ENCODE measurements around the gene PAN3. TPM values are rescaled to one million over a fixed set of nuclear protein-coding genes. Genes with fewer than 3 reads are reported as not detected.

Gene PAN3
- total RNA-seq, 2 experiments from 2014 or later: 56.9 to 59.5 TPM

DNA sequence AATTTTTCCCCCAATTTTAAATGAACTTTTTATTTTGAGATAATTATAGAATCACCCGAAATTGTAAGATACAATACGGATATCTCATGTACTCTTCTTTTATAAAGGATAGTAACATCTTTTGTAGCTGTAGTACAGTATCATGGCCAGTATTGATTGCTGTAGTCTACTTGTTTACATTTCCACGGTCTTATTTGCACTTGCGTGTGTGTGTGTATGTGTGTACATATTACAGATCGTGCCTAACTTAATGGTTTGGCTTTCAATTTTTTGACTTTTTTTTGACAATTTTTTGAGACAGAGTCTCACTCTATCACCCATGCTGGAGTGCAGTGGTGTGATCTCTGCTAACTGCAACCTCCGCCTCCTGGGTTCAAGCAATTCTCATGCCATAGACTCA, 6.7 kb downstream of the PAN3 start:
- intact Hi-C loops (cut with DNase I, micrococcal nuclease): loop anchor here in 1 of 2 experiments (10.0 kb wide), 1 partner anchor 140 kb away; no protein-coding TSS in a partner anchor
- Histone ChIP-seq H3K4me3 (ENCODE audit: low read length) (no peak overlapping the region), H3K9me3 (ENCODE audit: control insufficient read depth in 1 of 2, insufficient read depth in 1 of 2, low read length in 2 of 2) (no peaks in the 10 kb centered on the region), H3K27ac (ENCODE audit: low read depth in 1 of 2, low read length in 2 of 2) (no peak overlapping the region), H3K27me3 (ENCODE audit: control insufficient read depth in 1 of 2, insufficient read depth in 2 of 2, low read length in 2 of 2) (no peaks in the 10 kb centered on the region), H3K4me1 (ENCODE audit: insufficient read depth, low read length) (peaks cover 51% of the 10 kb centered on the region), H3K36me3 (ENCODE audit: insufficient read depth, low read length) (peaks cover 8% of the 10 kb centered on the region)
- Mint-ChIP-seq H3K27ac (no peak overlapping the region), H3K36me3 (ENCODE audit: low read depth) (peaks cover 27% of the 10 kb centered on the region), H3K4me3 (peak overlapping the region; percentile 42), H3K27me3 (no peaks in the 10 kb centered on the region), H3K9me3 (no peaks in the 10 kb centered on the region), H3K4me1 (ENCODE audit: low read depth) (peaks cover 91% of the 10 kb centered on the region)
- POLR2A ChIA-PET: no interaction called here
- DNase-seq: no peak
- TF ChIP-seq, protein P1, sequence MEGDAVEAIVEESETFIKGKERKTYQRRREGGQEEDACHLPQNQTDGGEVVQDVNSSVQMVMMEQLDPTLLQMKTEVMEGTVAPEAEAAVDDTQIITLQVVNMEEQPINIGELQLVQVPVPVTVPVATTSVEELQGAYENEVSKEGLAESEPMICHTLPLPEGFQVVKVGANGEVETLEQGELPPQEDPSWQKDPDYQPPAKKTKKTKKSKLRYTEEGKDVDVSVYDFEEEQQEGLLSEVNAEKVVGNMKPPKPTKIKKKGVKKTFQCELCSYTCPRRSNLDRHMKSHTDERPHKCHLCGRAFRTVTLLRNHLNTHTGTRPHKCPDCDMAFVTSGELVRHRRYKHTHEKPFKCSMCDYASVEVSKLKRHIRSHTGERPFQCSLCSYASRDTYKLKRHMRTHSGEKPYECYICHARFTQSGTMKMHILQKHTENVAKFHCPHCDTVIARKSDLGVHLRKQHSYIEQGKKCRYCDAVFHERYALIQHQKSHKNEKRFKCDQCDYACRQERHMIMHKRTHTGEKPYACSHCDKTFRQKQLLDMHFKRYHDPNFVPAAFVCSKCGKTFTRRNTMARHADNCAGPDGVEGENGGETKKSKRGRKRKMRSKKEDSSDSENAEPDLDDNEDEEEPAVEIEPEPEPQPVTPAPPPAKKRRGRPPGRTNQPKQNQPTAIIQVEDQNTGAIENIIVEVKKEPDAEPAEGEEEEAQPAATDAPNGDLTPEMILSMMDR (IDR thresholded peaks at IDR 0.05): no peak
- no peak for ATAC-seq (ENCODE audit: poor library complexity)
- CTCF ChIA-PET: no interaction called here

DNA sequence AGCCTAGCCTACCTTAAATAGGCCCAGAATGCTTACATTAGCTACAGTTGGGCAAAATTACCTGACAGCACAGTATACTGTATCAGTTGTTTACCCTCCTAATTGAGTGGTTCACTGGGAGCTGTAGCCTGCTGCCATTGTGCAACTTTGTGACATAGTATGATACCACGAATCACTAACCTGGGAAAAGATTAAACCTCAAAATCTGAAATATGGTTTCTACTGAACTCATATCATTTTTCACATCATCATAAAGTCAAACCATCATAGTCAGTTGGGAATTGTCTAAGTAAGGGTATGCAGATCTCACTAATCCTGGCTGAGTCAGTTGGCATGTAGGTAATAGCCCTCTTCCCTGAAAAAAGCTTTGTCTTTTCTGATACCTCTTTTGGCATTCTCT, 9.2 kb downstream of the PAN3 start:
- no peak overlapping the region for H3K27ac Mint-ChIP-seq
- no peak overlapping the region for H3K27ac ChIP-seq (ENCODE audit: low read depth in 1 of 2, low read length in 2 of 2)
- POLR2A ChIA-PET: interaction anchor here (1.0 to 1.3 kb wide), 3 partner anchors 8 to 10 kb away, joined by 3 to 6 read pairs (median 3); no protein-coding TSS in a partner anchor

DNA sequence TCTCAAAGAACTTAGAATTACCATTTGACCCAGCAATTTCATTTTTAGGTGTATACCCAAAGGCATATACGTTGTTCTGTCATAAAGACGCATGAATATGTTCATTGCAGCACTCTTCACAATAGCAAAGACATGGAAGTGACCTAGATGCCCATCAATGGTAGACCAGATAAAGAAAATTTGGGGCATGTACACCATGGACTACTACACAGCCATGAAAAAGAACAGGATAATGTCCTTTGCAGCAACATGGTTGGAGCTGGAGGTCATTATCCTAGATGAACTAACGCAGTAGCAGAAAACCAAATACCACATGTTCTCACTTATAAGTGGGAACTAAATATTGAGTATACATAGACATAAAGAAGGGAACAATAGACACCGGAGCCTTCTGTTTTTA, 20.7 kb downstream of the PAN3 start:
- no peaks in the 10 kb centered on the region for H3K27me3 ChIP-seq (ENCODE audit: control insufficient read depth in 1 of 2, insufficient read depth in 2 of 2, low read length in 2 of 2)
- Mint-ChIP-seq H3K27ac (no peak overlapping the region), H3K36me3 (ENCODE audit: low read depth) (peaks cover 50% of the 10 kb centered on the region), H3K9me3 (peaks cover 3% of the 10 kb centered on the region), H3K4me3 (no peak overlapping the region), H3K27me3 (no peaks in the 10 kb centered on the region), H3K4me1 (ENCODE audit: low read depth) (peaks cover 72% of the 10 kb centered on the region)
- ChIA-PET POLR2A (no interaction called here), CTCF (no interaction called here)
- ATAC-seq (ENCODE audit: poor library complexity) (no peak), DNase-seq (no peak)
- intact Hi-C loops (cut with DNase I, micrococcal nuclease): no loop called here
- H3K36me3 ChIP-seq (ENCODE audit: insufficient read depth, low read length): peaks cover 3% of the 10 kb centered on the region
- H3K9me3 ChIP-seq (ENCODE audit: control insufficient read depth in 1 of 2, insufficient read depth in 1 of 2, low read length in 2 of 2): no peaks in the 10 kb centered on the region
- TF ChIP-seq, protein P1 (IDR thresholded peaks at IDR 0.05): no peak
- H3K4me3 ChIP-seq (ENCODE audit: low read length): no peak overlapping the region
- peaks cover 9% of the 10 kb centered on the region for H3K4me1 ChIP-seq (ENCODE audit: insufficient read depth, low read length)
- H3K27ac ChIP-seq (ENCODE audit: low read depth in 1 of 2, low read length in 2 of 2): no peak overlapping the region

More for the DNA sequence above, 9.2 kb downstream of the PAN3 start:
- Histone ChIP-seq H3K27me3 (ENCODE audit: control insufficient read depth in 1 of 2, insufficient read depth in 2 of 2, low read length in 2 of 2) (no peaks in the 10 kb centered on the region), H3K9me3 (ENCODE audit: control insufficient read depth in 1 of 2, insufficient read depth in 1 of 2, low read length in 2 of 2) (no peaks in the 10 kb centered on the region), H3K4me3 (ENCODE audit: low read length) (no peak overlapping the region), H3K4me1 (ENCODE audit: insufficient read depth, low read length) (peaks cover 32% of the 10 kb centered on the region), H3K36me3 (ENCODE audit: insufficient read depth, low read length) (peaks cover 8% of the 10 kb centered on the region)
- Mint-ChIP-seq H3K9me3 (no peaks in the 10 kb centered on the region), H3K4me3 (no peak overlapping the region), H3K27me3 (no peaks in the 10 kb centered on the region), H3K36me3 (ENCODE audit: low read depth) (peaks cover 30% of the 10 kb centered on the region), H3K4me1 (ENCODE audit: low read depth) (peaks cover 86% of the 10 kb centered on the region)
- DNase-seq (no peak), ATAC-seq (ENCODE audit: poor library complexity) (no peak)
- intact Hi-C loops (cut with DNase I, micrococcal nuclease): loop anchor here in 1 of 2 experiments (10.0 kb wide), 1 partner anchor 137 kb away; no protein-coding TSS in a partner anchor
- CTCF ChIA-PET: no interaction called here
- TF ChIP-seq, protein P1 (IDR thresholded peaks at IDR 0.05): no peak

Data from CD4-positive, alpha-beta T cell (primary cell).